ENCODE results near the gene CCAR1.

DNA sequence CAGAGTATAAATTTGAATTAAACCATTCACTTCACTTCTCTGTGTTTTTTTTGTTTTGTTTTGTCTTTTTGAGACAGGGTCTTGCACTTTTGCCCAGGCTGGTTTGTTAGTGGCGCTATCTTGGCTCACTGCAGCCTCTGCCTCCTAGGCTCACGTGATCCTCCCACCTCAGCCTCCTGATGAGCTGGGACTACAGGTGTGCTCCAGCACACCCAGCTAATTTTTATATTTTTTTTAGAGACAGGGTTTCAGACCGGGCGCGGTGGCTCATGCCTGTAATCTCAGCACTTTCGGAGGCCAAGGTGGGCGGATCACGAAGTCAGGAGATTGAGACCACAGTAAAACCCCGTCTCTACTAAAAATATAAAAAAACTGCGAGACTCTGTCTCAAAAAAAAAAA is 69.4 kb downstream of the CCAR1 start:
- TF ChIP-seq CTCF (IDR thresholded peaks at IDR 0.05) (no peak), POLR2A (IDR thresholded peaks at IDR 0.05) (no peak)

All from testis (tissue), 2 donors.